Right renal pelvis (tissue), 4 donors: ENCODE results near the gene RBFOX2. TPM values are rescaled to one million over a fixed set of nuclear protein-coding genes. Genes with fewer than 3 reads are reported as not detected.
"Not testable (repeated sequence)": the region's sequence is repeated elsewhere in the genome, so short reads cannot be mapped to it uniquely, and the experiment has no call there.

Experiments
- DNase-seq, 4 donors: peaks; one replicate each; pipeline ENCODE4 v3.0.0-alpha.2; 2013; ENCODE audit warnings: low read depth in 4 of 4, low spot score in 3 of 4, missing footprints in 1 of 4
- polyA plus RNA-seq, 4 donors: library from polyadenylated mRNA; unstranded; fragments of 120-200 nt; gene quantifications; one replicate each; pipeline ENCODE4 v1.2.1, GENCODE V29; 2013; ENCODE audit not compliant: insufficient read length in 4 of 4

RBFOX2 gene
- polyA plus RNA-seq, 4 donors, result 118 to 139 (median 129) TPM

DNA sequence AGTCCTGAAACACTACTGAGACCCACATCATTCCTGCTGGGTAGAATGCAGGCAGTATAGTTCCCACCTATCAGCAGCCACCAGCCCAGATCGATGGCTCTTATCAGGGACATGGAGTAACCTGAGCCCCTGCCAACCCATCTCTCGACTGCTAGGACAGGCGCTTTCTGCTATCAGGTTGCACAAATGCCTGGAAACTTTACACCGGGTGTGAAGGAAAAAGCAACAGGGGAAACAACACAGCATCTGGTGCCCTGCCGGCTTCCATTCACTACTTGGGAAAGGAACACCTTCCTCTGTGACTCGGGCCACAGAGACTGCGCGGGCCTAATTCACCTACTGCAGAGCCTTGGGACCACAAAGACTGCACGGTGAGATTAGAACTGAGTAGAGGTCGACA, 18.5 kb downstream of the RBFOX2 start:
- DNase-seq, result no peak

GRCh38 chr22:36009085-36009484, 19.5 kb downstream of the RBFOX2 start:
- DNase-seq, result no peak

DNA sequence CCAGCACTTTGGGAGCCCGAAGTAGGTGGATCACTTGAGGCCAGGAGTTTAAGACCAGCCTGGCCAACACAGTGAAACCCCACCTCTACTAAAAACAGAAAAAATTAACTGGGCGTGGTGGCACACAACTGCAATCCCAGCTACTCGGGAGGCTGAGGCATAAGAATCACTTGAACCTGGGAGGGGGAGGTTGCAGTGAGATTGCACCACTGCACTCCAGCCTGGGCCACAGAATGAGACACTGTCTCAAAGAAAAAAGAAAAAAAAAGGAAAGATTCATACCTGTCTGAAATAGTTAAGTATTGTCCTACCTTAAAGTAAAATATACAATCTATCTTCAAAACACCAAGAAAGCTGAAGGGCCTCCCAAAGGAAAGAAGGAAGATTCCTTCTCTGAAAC, 20.1 kb downstream of the RBFOX2 start:
- DNase-seq, result no peak

GRCh38 chr22:36008131-36008530, 20.5 kb downstream of the RBFOX2 start:
- DNase-seq, result no peak

- no peak for DNase-seq
These were observed 24.5 kb downstream of the RBFOX2 start for GRCh38 chr22:36003972-36004674.

DNA sequence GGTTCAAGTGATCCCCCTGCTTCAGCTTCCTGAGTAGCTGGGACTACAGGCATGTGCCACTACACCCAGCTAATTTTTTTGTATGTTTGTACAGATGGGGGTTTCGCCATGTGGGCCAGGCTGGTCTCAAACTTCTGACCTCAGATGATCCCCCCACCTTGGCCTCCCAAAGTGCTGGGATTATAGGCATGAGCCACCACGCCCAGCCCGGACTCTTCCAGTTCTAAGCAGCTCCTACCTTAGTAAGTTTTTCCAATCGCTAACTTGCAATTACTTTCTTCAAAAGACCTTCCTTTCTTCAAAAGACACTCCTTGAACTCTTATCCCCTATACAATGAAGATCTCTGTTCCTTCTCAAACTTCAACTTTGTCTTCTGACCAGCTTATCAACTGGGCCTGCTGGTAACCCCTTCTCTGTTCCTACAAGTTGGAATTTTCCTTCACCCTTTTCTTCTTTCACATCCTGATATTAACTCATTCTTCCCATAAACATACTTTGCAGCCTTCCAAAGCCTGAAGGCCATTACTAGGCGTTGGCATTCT, 25.8 kb downstream of the RBFOX2 start:
- DNase-seq, result no peak

- no peak for DNase-seq
These were observed 26.5 kb downstream of the RBFOX2 start for GRCh38 chr22:36002084-36002483.

DNA sequence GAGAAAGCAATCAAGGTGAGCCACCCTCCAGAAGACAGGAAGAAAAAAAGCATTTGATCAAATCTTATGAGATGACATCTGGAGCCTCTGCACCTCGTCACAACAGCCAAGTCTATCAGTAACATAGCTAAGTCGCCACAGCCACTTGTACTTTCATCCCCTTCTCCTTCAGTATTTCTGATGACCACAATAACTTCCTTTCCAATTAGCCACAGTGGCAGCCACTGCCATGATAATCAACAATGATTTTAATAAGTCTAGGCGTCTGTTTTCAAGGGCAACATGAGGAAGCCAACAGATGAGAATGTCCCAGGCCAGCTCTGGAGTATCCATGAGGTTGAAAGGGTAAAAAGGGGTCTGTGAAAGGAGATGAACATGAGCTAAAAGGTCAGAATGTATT, 29.9 kb downstream of the RBFOX2 start:
- no peak for DNase-seq

GRCh38 chr22:35997438-35997837, 31.2 kb downstream of the RBFOX2 start:
- DNase-seq, result no peak

DNA sequence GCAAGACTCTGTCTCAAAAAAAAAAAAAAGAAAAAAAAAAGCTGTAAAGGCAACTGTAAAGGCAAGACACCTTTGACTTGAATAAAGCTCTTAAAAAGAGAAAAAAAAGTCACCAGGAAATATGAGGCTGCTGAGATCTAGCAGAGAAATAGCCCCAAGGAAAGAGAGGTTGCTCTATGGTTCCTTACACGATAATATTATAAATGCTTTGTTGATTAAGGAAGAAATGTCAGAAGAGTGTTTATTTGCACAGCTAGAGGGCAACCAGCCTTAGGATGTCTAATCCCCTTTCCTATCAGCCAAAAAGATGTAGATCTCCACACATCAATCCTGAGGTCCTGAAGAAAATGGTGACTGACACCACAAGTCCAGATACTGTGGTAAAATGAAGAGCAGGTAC, 32.0 kb downstream of the RBFOX2 start:
- DNase-seq, result no peak

GRCh38 chr22:35995772-35996171, 32.9 kb downstream of the RBFOX2 start:
- peak; percentile 64 to 85 (median 82) for DNase-seq

- DNase-seq, result no peak
These were observed 33.3 kb downstream of the RBFOX2 start for GRCh38 chr22:35995348-35995747.

DNA sequence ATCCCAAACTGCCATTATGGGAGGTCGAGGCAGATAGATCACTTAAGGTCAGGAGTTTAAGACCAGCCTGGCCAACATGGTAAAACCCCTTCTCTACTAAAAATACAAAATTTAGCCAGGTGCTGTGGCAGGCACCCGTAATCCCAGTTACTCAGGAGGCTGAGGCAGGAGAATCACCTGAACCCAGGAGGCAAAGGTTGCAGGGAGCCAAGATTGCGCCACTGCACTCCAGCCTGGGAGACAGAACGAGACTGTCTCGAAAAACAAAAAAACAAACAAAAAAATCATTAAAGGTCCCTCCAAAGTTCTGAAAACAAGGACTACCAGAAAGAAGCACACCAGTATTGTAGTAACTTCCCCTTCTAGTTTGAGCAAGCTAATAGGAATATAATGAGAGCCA, 34.9 kb downstream of the RBFOX2 start:
- not testable (repeated sequence) for DNase-seq

DNA sequence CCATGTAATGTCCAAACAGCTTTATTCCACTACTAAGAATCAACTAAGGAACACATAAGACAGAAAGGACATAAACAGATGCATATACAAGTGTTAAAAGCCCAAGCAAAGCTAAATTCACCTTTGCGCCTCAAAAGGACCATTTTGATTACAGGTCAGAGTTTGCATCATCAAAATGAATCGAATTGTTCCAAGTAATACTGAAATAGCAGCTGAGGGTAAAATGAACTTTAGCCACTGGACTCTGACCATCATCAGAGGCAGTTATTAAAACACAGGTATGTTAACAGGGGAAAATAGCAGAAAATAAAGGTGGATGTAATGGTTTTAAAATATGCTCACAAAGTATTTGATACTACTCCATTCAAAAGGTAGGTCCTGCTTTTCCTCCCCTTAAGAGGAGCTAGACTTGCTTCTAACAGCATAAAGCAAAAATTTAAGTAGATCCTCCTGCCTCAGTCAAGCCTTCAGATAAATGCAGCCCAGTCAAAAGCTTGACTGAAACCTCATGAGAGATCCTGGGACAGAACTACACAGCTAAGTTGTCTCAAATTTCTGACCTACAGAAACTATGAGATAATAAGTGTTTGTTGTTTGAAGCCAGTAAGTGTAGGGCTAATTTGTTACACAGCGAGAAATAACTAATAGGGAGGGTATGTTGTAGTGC, 35.4 kb downstream of the RBFOX2 start:
- DNase-seq, result no peak

DNA sequence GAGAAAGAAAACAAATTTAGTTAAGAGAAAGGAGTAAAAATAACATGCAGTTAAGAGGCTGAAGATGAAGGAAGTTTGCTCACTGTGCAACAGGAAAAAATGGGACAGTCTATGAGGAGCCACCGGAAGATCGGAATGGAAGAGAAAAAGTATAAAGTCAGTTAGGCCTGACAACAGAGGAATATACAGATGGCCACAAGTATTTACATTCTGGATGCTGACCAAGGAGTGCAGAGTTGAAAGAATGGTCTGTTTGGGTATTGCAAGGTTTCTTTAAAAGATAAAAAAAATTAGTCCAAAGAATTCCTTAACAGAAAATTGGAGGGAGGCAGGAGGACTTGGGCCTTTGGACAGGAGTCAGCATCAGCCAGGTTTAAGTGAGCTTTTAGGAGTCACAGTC, 37.5 kb downstream of the RBFOX2 start:
- no peak for DNase-seq

GRCh38 chr22:35988030-35988429, 40.6 kb downstream of the RBFOX2 start:
- DNase-seq, result no peak

- no peak for DNase-seq
These were observed 41.1 kb downstream of the RBFOX2 start for GRCh38 chr22:35987487-35987886.

GRCh38 chr22:35986088-35986487, 42.5 kb downstream of the RBFOX2 start:
- DNase-seq, result no peak

GRCh38 chr22:35985371-35985770, 43.3 kb downstream of the RBFOX2 start:
- DNase-seq, result no peak

DNA sequence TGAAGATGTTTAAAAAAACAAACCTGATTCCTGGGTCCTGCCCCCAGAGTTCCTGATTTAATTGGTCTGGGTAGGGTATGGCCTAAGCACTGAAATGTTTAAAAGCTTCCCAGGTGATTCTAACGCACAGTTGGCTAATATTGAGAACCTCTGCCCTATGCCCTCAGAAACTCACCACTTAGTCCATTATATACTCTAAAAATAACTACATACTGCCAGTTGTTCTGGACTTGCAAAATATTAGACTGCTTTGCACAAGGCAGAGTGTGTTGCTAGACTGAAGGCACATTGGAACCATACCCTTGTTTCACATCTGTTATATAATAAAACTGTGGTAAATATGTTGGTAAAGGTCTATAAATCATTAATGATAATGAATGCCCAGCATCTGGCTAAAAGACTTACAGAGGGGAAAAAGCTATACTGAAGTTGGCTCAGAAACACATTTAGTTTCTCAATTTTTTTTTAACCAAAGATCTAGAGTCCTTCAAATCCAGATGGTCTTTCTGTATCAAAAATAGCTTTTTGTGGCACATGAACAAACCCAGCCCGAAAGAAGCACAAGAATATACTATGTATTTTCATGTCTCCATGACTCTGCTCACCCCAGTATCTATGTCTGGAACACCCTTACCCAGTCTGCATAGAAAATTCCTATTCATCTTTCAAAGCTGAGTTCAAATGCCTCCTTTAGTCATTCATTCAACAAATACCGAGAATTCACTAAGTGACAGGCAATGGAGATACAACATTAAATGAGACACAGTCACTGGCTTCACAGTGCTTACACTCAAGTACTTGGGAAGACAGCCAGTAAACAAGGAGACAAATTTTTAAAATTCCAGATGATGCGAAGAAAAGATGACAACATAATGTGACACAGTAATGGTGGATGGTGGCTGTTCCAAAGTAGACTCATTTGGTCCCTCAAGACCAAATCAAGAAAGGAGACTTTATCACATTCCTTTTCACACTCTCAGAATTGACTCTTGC, 44.1 kb downstream of the RBFOX2 start:
- DNase-seq, result no peak

DNA sequence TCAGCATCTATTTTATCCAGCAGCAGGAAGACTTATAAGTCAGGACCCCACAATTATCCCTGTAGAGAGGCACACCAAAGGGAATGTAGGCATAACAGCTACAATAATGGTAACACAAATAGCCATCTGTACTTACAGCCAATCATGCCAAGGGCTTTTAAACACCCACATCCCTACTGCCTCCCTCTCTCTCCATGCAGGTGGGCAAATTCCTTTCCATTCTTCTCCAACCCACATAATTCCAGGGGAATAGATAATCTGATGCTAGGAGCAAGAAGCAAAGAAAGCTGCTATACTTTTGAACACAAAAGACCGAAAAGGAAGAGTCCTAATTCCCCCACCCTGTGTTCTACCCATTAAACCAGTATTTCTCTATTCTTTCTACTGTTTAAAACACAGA, 46.7 kb downstream of the RBFOX2 start:
- DNase-seq, result no peak
